ENCODE measurements around the gene POLR1C.

The POLR1C gene

GRCh38 chr6:43506171-43506570 lies 10.7 kb upstream of the POLR1C start:
- TF ChIP-seq REST (IDR thresholded peaks at IDR 0.05; ENCODE audit: insufficient read depth in 1 of 2, low read depth in 2 of 2, low read length in 2 of 2): no peak
- TF ChIP-seq POLR2AphosphoS5 (IDR thresholded peaks at IDR 0.05; ENCODE audit: low read depth, low read length): no peak
- no peak for TF ChIP-seq FOXP2 (optimal IDR thresholded peaks at IDR 0.05; ENCODE audit: borderline replicate concordance, extremely low read depth, extremely low read length, insufficient read depth)
- TF ChIP-seq SIN3A (IDR thresholded peaks at IDR 0.05; ENCODE audit: borderline replicate concordance, insufficient read depth, low read length): no peak
- no peak for TF ChIP-seq TAF1 (IDR thresholded peaks at IDR 0.05; ENCODE audit: borderline replicate concordance, insufficient read depth, low read length)

- no peak for TF ChIP-seq TAF1 (IDR thresholded peaks at IDR 0.05; ENCODE audit: borderline replicate concordance, insufficient read depth, low read length)
- no peak for TF ChIP-seq POLR2AphosphoS5 (IDR thresholded peaks at IDR 0.05; ENCODE audit: low read depth, low read length)
- TF ChIP-seq FOXP2 (optimal IDR thresholded peaks at IDR 0.05; ENCODE audit: borderline replicate concordance, extremely low read depth, extremely low read length, insufficient read depth): no peak
- TF ChIP-seq REST (IDR thresholded peaks at IDR 0.05; ENCODE audit: insufficient read depth in 1 of 2, low read depth in 2 of 2, low read length in 2 of 2): no peak
- TF ChIP-seq SIN3A (IDR thresholded peaks at IDR 0.05; ENCODE audit: borderline replicate concordance, insufficient read depth, low read length): no peak
Observed at GRCh38 chr6:43506667-43507471, 10.0 kb upstream of the POLR1C start.

GRCh38 chr6:43508481-43509141 lies 8.3 kb upstream of the POLR1C start:
- no peak for TF ChIP-seq SIN3A (IDR thresholded peaks at IDR 0.05; ENCODE audit: borderline replicate concordance, insufficient read depth, low read length)
- TF ChIP-seq FOXP2 (optimal IDR thresholded peaks at IDR 0.05; ENCODE audit: borderline replicate concordance, extremely low read depth, extremely low read length, insufficient read depth): no peak
- no peak for TF ChIP-seq POLR2AphosphoS5 (IDR thresholded peaks at IDR 0.05; ENCODE audit: low read depth, low read length)
- no peak for TF ChIP-seq REST (IDR thresholded peaks at IDR 0.05; ENCODE audit: insufficient read depth in 1 of 2, low read depth in 2 of 2, low read length in 2 of 2)
- no peak for TF ChIP-seq TAF1 (IDR thresholded peaks at IDR 0.05; ENCODE audit: borderline replicate concordance, insufficient read depth, low read length)

- TF ChIP-seq REST (IDR thresholded peaks at IDR 0.05; ENCODE audit: insufficient read depth in 1 of 2, low read depth in 2 of 2, low read length in 2 of 2): no peak
- TF ChIP-seq TAF1 (IDR thresholded peaks at IDR 0.05; ENCODE audit: borderline replicate concordance, insufficient read depth, low read length): no peak
- TF ChIP-seq SIN3A (IDR thresholded peaks at IDR 0.05; ENCODE audit: borderline replicate concordance, insufficient read depth, low read length): no peak
- no peak for TF ChIP-seq FOXP2 (optimal IDR thresholded peaks at IDR 0.05; ENCODE audit: borderline replicate concordance, extremely low read depth, extremely low read length, insufficient read depth)
- TF ChIP-seq POLR2AphosphoS5 (IDR thresholded peaks at IDR 0.05; ENCODE audit: low read depth, low read length): no peak
Observed at GRCh38 chr6:43509142-43509983, 7.5 kb upstream of the POLR1C start.

Measured in PFSK-1 (cell line).